Measurements from ENCODE around the gene ATP5PD.

ATP5PD gene

GRCh38 chr17:75033346-75034235 is 13.2 kb downstream of the ATP5PD start (continued):
- no peak for TF ChIP-seq ZNF26 (tag by site-specific recombination; IDR thresholded peaks at IDR 0.05)
- no peak for TF ChIP-seq KLF1 (tag by site-specific recombination; IDR thresholded peaks at IDR 0.05)
- peak; percentile 73 for TF ChIP-seq ZNF580 (tag by site-specific recombination; IDR thresholded peaks at IDR 0.05)
- TF ChIP-seq ZNF654 (tag by site-specific recombination; IDR thresholded peaks at IDR 0.05; ENCODE audit: low read depth) = no peak
- TF ChIP-seq GLIS1 (tag by site-specific recombination; IDR thresholded peaks at IDR 0.05) = no peak
- no peak for TF ChIP-seq ZNF521 (tag by site-specific recombination; IDR thresholded peaks at IDR 0.05)
- peak; percentile 53; the same call in 1 of the 2 replicates for TF ChIP-seq YY2 (tag by site-specific recombination; IDR thresholded peaks at IDR 0.05)
- TF ChIP-seq ZNF837 (tag by site-specific recombination; IDR thresholded peaks at IDR 0.05) = no peak
- no peak for TF ChIP-seq ZBTB7A (tag by site-specific recombination; IDR thresholded peaks at IDR 0.05; ENCODE audit: low read depth)
- no peak for TF ChIP-seq ZBTB8A (tag by site-specific recombination; IDR thresholded peaks at IDR 0.05)

GRCh38 chr17:75032720-75033280 is 14.0 kb downstream of the ATP5PD start:
- Histone ChIP-seq H3K4me3 (ENCODE audit: low read depth, low read length) (peak overlapping the region; percentile 60), H3K36me3 (ENCODE audit: control insufficient read depth in 2 of 2, insufficient read depth in 1 of 2, low read length in 2 of 2) (no peaks in the 10 kb centered on the region; a peak in 1 of 3 replicates), H3K9me3 (ENCODE audit: control insufficient read depth, insufficient read depth, low read depth, low read length) (no peaks in the 10 kb centered on the region), H3K27ac (ENCODE audit: extremely low read depth, low read depth, low read length) (no peak overlapping the region), H3K4me1 (ENCODE audit: control insufficient read depth, insufficient read depth, low read length) (peaks cover 19% of the 10 kb centered on the region)
- CTCF ChIA-PET = interaction anchor here (1.2 to 2.2 kb wide), 4 partner anchors 9 to 73 kb away, joined by 3 to 11 read pairs (median 8); partner anchors contain the start of gene MRPL58
- POLR2A ChIA-PET = interaction anchor here (1.7 kb wide), 1 partner anchor 20 kb away, joined by 10 read pairs; the partner anchor contains the start of gene MRPL58
- TF ChIP-seq ZFHX2 (tag by site-specific recombination; conservative IDR thresholded peaks at IDR 0.05) (no peak), ZBTB8A (tag by site-specific recombination; IDR thresholded peaks at IDR 0.05) (peak; percentile 16; the same call in 1 of the 2 replicates), AEBP2 (tag by site-specific recombination; IDR thresholded peaks at IDR 0.05; ENCODE audit: borderline replicate concordance) (no peak), ZNF530 (tag by site-specific recombination; IDR thresholded peaks at IDR 0.05; ENCODE audit: low read depth) (no peak), BCL11B (tag by site-specific recombination; IDR thresholded peaks at IDR 0.05; ENCODE audit: low read depth) (0 out of 2 replicates have a peak, but pooled peaks have one; percentile 44), ZNF580 (tag by site-specific recombination; IDR thresholded peaks at IDR 0.05) (peak; percentile 50; the same call in 1 of the 2 replicates), MYNN (tag by site-specific recombination; IDR thresholded peaks at IDR 0.05; ENCODE audit: borderline replicate concordance) (peak; percentile 56; the same call in 1 of the 2 replicates), ZNF768 (tag by site-specific recombination; IDR thresholded peaks at IDR 0.05) (no peak), ZNF561 (tag by site-specific recombination; IDR thresholded peaks at IDR 0.05; ENCODE audit: borderline replicate concordance) (no peak), KLF16 (tag by site-specific recombination; IDR thresholded peaks at IDR 0.05) (peak; percentile 24; the same call in 1 of the 2 replicates), ZNF10 (tag by site-specific recombination; IDR thresholded peaks at IDR 0.05) (no peak), ZNF398 (tag by site-specific recombination; IDR thresholded peaks at IDR 0.05) (peak; percentile 45; the same call in 1 of the 2 replicates), ZNF335 (tag by site-specific recombination; conservative IDR thresholded peaks at IDR 0.05) (peak; percentile 10; the same call in 1 of the 2 replicates), ZNF362 (tag by site-specific recombination; IDR thresholded peaks at IDR 0.05) (0 out of 2 replicates have a peak, but pooled peaks have one; percentile 51), ZBTB20 (tag by site-specific recombination; IDR thresholded peaks at IDR 0.05) (peak; percentile 77), ZBTB10 (tag by site-specific recombination; IDR thresholded peaks at IDR 0.05) (0 out of 2 replicates have a peak, but pooled peaks have one; percentile 10)
